GM10266 (cell line): ENCODE results near the gene STH.
"Not testable (repeated sequence)": the region's sequence is repeated elsewhere in the genome, so short reads cannot be mapped to it uniquely, and the experiment has no call there.

Experiments
- DNase-seq: peaks from one replicate; pipeline ENCODE4 v3.0.0; 2012; ENCODE audit errors: extremely low spot score
- CTCF ChIP-seq: IDR thresholded peaks from 2 replicates; pipeline ENCODE4 v1.5.1; 2012; ENCODE audit warnings: mild to moderate bottlenecking, low read depth; ENCODE audit not compliant: control insufficient read depth, insufficient read depth; ENCODE audit errors: missing control alignments

The STH gene

GRCh38 chr17:46013502-46014165 lies 14.6 kb downstream of the STH start:
- no peak for TF ChIP-seq CTCF
- DNase-seq, result no peak

- not testable (repeated sequence) for DNase-seq
Observed at GRCh38 chr17:46019408-46019925, 20.4 kb downstream of the STH start.

GRCh38 chr17:46020023-46020761 lies 21.1 kb downstream of the STH start:
- peak; percentile 59 for DNase-seq
- TF ChIP-seq CTCF, result no peak

- TF ChIP-seq CTCF, result no peak
- no peak for DNase-seq
Observed at GRCh38 chr17:46020998-46021397, 21.9 kb downstream of the STH start.

GRCh38 chr17:46023366-46023765 lies 24.3 kb downstream of the STH start:
- DNase-seq, result not testable (repeated sequence)

GRCh38 chr17:46023783-46024388 lies 24.8 kb downstream of the STH start:
- TF ChIP-seq CTCF, result no peak
- no peak for DNase-seq

- DNase-seq, result no peak
- TF ChIP-seq CTCF, result no peak
Observed at GRCh38 chr17:46024590-46024989, 25.5 kb downstream of the STH start.

- TF ChIP-seq CTCF, result no peak
Observed at GRCh38 chr17:46025060-46025459, 26.0 kb downstream of the STH start.

More at GRCh38 chr17:46025060-46025459, 26.0 kb downstream of the STH start:
- DNase-seq, result no peak
